ENCODE measurements around the gene PNMA6E. TPM values are rescaled to one million over a fixed set of nuclear protein-coding genes. Genes with fewer than 3 reads are reported as not detected.

PNMA6E gene
- total and polyA plus RNA-seq, 12 donors = 0.07 to 0.27 (median 0.16) TPM; not detected in 5

GRCh38 chrX:153426204-153426603 is 25.1 kb upstream of the PNMA6E start:
- Histone ChIP-seq H3K36me3 (replicated peaks in 1 of 2) (no peaks in the 10 kb centered on the region), H3K27ac (no peak overlapping the region), H3K4me3 (no peak overlapping the region), H3K4me1 (replicated peaks in 1 of 2) (no peaks in the 10 kb centered on the region), H3K27me3 (no peaks in the 10 kb centered on the region), H3K9me3 (replicated peaks in 1 of 3) (peaks cover 0 to 3% (median 0%) of the 10 kb centered on the region in 3 donors)
- TF ChIP-seq POLR2A (IDR thresholded peaks at IDR 0.05) (no peak), CTCF (IDR thresholded peaks at IDR 0.05) (no peak)
- intact Hi-C loops (cut with DNase I) = no loop called here
- 75 to 97% (median 89%) methylated on average over 1 to 3 of the region's 3 CpGs for WGBS, 4 donors
- no peak for DNase-seq

- H3K27ac ChIP-seq = no peak overlapping the region
- H3K9me3 ChIP-seq (replicated peaks in 1 of 3) = no peaks in the 10 kb centered on the region
- H3K36me3 ChIP-seq (replicated peaks in 1 of 2) = no peaks in the 10 kb centered on the region
- 69 to 85% (median 77%) methylated on average over 5 to 8 of the region's 8 CpGs for WGBS, 4 donors
- no peaks in the 10 kb centered on the region for H3K27me3 ChIP-seq
- intact Hi-C loops (cut with DNase I) = no loop called here
- no peak overlapping the region for H3K4me3 ChIP-seq
- H3K4me1 ChIP-seq (replicated peaks in 1 of 2) = no peaks in the 10 kb centered on the region
- TF ChIP-seq POLR2A (IDR thresholded peaks at IDR 0.05) = no peak
- no peak for TF ChIP-seq CTCF (IDR thresholded peaks at IDR 0.05)
- peak in 5 of 7 donors; percentile 43 to 65 (median 57) for DNase-seq
These were observed 22.5 kb upstream of the PNMA6E start for GRCh38 chrX:153423652-153424051.

- peak in 1 of 7 donors; percentile 11 for DNase-seq
- H3K27ac ChIP-seq = no peak overlapping the region
- no peak overlapping the region for H3K4me3 ChIP-seq
- no peaks in the 10 kb centered on the region for H3K9me3 ChIP-seq (replicated peaks in 1 of 3)
- intact Hi-C loops (cut with DNase I) = no loop called here
- no peaks in the 10 kb centered on the region for H3K27me3 ChIP-seq
- 88 to 100% (median 92%) methylated on average over 3 to 18 of the region's 18 CpGs for WGBS, 4 donors
- TF ChIP-seq CTCF (IDR thresholded peaks at IDR 0.05) = no peak
- TF ChIP-seq POLR2A (IDR thresholded peaks at IDR 0.05) = no peak
- H3K36me3 ChIP-seq (replicated peaks in 1 of 2) = no peaks in the 10 kb centered on the region
- no peaks in the 10 kb centered on the region for H3K4me1 ChIP-seq (replicated peaks in 1 of 2)
These were observed 20.7 kb upstream of the PNMA6E start for GRCh38 chrX:153421856-153422255.

GRCh38 chrX:153420851-153421599 is 19.9 kb upstream of the PNMA6E start:
- Histone ChIP-seq H3K4me3 (no peak overlapping the region), H3K36me3 (replicated peaks in 1 of 2) (no peaks in the 10 kb centered on the region), H3K9me3 (replicated peaks in 1 of 3) (no peaks in the 10 kb centered on the region), H3K27me3 (no peaks in the 10 kb centered on the region), H3K4me1 (replicated peaks in 1 of 2) (no peaks in the 10 kb centered on the region), H3K27ac (no peak overlapping the region)
- 92 to 100% (median 95%) methylated on average over 1 to 91 of the region's 91 CpGs for WGBS, 4 donors
- intact Hi-C loops (cut with DNase I) = no loop called here
- TF ChIP-seq CTCF (IDR thresholded peaks at IDR 0.05) (no peak), POLR2A (IDR thresholded peaks at IDR 0.05) (no peak)
- no peak for DNase-seq

All from adrenal gland (tissue), 12 donors.